Measurements from ENCODE around the gene HOXA10.

The HOXA10 gene

DNA sequence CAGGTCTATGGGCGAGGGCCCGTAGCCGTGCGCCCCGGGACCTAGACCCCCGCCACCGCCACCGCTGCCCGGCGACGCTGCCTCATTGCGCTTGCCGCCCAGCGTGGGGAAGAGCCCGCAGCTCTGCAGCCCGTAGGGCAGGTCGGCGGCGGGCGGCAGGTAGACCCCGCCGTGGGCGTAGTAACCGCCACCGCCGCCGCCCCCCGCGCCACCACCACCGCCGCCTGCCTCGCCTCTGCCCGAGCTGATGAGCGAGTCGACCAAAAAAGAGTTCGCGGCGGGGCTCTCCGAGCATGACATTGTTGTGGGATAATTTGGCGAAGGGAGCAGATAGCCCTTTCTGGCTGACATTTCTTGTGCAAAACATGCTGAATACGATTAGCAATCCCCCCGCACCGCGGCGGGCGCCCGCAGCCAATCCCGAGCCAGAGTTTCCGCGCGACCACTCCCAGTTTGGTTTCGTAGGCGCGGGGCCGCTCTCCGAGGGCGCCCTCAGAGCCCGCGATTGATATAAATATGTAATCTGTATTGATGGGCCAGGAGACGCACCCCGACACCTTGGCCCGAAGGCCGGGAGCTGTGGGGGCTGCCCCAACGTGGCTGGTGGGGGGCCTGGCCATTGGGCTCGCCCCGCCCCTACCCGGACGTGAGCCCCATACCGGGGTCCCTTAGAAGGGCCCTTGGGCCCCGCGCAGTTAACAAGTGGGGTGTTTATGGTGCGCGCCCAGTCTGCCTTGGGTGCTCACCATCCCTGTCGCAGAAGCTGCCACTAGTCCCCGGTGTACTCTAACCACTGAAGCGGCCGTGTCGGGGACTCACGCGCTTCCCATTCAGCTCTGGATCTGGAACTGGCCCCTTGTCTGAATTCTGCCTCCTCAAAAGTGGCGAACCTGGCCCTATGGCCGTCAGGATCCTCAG, at the start of gene HOXA10:
HOXA10 (minus strand) TSS at position 365 of the 918 bp plus-strand sequence; CDS start at position 351, 14 bp downstream.
- DNase-seq (ENCODE audit: extremely low read depth in 1 of 2, low read depth in 1 of 2), result no peak

DNA sequence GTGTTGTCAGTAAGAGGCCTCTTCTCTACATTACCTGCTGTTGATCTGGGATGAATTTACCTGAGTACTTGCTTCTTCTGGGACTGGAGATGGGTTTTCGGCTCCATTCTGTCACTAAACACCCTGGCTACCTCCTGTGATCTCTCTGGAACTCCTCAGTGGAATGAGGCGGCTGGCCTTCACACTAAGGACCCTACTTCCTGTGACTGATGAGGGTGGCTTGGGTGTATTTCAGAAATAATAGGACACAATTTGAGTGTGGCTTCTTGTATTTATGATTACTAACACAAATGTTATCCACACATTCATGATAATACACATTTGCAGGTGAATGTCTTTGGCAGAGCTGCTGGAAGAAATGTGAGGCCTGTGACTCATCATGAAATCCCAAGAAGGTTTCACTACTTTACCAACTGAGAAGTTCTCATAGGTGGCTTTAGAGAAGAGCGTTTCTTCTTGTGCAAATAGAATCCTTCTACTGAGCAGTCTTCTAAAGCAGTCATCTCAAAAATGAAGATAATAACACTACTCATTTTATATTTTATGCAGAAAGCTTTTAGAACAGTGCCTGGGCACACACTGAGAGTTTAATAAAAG, 47.2 kb upstream of the HOXA10 start:
- DNase-seq (ENCODE audit: extremely low read depth in 1 of 2, low read depth in 1 of 2), result no peak

DNA sequence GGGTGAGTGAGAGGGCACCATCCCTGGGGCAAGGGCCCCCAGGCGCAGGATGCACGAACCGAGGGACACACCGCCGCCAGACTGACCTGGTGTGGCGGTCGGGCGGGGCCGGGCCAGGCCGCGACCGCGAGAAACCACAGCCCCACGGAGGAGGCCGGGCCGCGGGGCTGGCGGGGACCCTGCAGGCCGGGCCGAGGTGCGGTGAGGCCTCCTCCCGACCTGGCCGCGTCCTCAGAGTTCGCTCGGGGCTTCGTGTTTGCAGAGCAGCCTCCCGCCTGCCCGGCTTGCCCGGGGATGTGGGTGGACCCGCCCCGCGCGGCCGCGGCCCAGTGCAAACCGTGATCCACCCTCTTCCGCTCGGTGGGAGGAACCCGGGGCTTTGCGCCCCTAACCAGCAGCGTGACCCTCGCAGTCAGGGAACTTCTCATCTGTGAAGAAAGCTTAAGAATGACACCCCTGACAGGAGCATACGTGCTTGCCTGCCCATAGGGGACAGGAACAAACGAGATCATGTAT, 46.4 kb upstream of the HOXA10 start:
- DNase-seq (ENCODE audit: extremely low read depth in 1 of 2, low read depth in 1 of 2), result no peak

DNA sequence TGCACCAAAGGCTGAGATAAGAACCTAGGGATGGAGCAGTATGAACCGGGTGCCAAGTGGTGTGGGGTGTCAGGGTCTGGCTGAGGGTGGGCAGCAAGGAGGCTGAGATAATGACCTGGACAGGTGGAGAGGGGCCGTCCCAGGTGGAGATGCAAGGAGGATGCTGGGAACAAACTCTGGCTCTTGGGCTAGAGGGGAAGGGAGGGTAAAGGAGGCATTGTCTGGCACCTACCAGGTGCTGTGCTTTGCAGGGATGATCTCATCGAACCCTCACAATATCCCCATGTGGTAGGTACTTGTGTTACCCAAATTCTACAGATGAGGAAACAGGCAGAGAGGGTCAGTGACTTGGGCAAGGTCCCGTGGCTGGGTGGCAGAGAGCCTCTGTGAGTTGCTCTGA, 45.7 kb upstream of the HOXA10 start:
- no peak for DNase-seq (ENCODE audit: extremely low read depth in 1 of 2, low read depth in 1 of 2)

DNA sequence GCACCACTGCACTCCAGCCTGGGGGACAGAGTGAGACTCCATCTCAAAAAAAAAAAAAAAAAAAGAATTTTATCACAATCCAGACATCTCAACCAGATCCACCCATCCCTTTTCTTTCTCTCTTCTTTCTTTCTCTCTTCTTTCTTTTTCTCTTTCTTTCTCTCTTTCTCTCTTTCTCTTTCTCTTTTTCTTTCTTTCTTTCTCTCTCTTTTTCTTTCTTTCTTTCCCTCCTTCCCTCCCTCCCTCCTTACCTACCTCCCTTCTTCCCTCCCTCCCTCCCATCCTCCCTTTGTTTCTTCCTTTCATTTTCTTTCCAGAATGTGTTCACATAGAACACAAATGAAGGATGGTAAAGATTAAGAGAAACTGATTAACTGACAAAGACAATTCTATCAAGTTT, 43.8 kb upstream of the HOXA10 start:
- DNase-seq (ENCODE audit: extremely low read depth in 1 of 2, low read depth in 1 of 2), result no peak

DNA sequence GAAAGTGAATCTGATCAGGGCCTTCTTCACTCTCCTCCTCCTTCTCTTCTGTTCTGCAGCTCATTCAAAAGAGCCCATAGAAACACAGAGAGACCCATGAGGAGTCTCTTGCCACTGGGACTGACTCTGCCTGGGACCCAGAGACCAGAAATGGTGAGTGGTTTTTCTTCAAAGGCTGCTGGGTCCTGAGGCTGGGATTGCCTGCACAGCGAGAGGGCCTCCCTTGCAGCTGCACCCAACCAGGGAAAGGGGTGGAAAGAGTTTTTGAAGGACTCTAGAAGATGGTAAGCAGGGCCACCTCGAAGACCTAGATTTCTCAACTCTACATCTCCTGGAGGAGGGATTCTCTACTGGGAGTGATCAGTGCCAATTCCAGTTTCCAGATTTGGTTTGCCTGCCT, 41.2 kb upstream of the HOXA10 start:
- DNase-seq (ENCODE audit: extremely low read depth in 1 of 2, low read depth in 1 of 2), result no peak

DNA sequence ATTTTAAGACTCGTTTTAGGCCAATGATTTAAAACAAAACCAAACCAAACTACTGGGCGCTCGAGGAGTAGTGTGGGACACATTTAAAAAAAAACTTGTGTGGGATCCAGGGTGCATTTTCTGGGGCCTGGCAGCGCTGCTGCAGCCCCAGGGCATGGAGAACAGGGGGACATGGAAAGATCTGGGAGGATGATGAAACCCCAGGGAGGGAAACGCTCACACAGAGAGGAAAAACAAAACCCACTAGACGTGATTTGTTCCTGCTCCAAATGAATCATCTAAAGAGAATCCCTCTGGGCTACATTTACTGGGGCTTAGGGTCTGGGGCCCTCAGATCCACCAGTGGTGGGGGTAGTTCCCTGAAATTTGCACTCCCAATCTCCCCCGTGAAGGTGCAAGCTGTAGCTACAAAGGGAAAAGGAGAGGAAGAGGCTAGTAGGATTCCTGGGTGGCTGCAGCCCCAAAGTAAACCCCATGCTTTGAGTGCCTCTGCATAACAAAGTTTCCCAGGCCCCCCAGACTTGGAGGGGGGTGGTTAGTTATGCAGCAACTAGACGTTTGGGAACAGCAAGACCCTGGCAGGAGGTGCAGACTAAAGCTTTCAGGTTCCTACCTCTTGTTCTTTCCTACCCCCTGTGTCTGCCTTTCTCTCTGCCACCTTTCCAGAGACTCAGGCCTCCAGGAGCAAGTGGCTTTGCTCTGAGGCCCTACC, 40.3 kb upstream of the HOXA10 start:
- no peak for DNase-seq (ENCODE audit: extremely low read depth in 1 of 2, low read depth in 1 of 2)

DNA sequence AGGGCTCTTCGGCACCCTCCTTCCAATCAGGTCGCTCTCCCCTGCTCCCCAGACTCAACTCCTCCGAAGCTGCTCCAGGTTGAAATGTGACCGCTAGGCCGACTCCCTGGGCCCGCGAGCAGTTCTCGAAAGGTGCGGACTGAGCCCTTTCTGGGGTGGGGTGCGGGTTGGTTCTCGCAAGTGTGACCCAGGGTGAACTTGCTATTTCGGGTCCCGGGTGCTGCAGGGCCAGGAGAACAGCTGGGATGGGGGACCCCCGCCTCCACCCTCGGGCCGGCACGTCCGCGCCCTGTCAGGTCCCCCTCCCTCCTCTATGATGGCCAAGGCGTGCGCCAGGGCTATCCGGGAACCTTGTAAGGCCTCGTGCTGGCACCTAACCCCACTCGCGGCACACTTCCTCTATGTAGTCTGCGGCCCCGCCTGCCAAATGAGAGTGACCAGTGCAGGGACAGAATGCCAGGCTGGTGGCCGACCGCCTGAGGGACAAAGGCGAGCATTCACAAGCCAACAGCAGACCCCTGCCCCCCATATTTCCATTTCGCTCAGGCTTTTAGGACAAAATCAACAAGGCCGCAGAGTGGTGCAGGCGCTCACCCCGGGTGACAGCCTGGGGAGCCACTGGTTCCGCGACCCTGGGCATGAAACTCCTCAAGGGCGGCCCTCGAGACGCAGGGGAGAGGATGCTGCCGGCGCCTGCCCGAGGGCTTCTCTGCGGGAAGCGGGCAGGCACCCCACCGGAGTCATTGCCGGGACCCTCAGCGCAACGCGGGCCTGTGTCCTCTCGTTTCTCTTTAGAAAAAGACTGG, 39.5 kb upstream of the HOXA10 start:
- no peak for DNase-seq (ENCODE audit: extremely low read depth in 1 of 2, low read depth in 1 of 2)

DNA sequence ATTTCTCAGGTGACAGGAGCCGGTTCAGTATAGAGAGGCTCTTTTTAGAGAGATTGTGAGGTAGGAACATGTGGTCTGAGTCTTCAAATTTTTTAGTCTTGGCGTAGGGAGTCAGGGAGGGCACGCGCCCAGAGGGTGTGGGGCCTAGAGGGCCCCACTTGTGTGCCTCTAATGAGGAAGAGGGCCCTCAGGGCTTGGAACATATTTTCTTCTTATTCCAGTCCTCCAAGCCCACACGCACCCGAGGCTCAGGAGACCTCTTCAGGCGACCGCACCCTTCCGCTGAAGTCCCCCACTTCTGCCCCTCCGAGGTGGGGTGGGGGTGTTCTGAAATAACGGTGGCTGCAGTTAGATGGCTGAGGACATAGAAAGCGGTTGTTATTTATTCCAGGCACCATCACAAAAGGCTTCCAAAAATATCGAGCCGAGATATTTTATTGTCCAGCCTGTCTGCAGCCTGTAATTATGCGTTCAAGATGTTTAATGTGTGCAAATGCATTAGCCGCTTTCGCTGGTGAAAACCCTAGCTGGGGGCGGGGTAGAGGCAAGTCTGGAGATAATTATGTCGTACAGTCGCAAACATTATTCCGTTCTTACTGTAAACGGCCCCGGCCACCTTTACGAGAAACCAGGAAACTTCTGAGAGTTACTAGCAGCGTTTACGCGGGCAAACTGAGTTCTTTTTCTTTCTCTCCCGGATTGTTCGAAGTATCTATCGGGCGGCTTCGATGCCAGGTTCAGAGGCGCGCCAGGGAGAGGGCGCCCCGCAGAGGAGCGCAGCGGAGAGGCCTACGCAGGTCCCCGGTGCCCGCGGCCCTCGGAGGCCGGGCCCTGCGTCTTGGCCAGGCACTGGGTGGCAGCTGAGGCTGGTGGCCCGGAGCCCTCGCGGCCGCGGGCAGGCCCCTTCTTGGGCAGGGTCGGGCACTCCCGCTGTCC, 38.6 kb upstream of the HOXA10 start:
- DNase-seq (ENCODE audit: extremely low read depth in 1 of 2, low read depth in 1 of 2), result no peak

DNA sequence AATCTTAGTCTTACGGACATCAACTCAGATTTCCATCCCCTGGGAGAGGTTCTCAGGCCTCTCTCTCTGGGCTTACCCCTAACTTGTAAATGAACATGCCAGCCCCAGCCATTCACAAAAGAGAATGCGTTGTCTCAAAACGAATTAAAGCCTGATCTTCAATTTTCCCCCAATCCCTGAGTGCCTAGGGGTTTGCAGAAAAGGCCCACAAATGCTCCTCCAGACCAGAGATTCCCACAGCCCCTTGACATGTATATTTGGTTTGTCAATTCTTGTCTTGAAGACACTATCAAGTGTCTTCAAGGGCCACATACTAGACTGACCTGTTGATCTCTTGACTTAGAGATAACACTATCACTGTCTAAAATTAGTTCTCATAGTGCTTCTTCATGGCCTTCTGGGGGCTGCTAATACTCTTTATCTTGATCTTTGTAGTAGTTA, 37.7 kb upstream of the HOXA10 start:
- no peak for DNase-seq (ENCODE audit: extremely low read depth in 1 of 2, low read depth in 1 of 2)

DNA sequence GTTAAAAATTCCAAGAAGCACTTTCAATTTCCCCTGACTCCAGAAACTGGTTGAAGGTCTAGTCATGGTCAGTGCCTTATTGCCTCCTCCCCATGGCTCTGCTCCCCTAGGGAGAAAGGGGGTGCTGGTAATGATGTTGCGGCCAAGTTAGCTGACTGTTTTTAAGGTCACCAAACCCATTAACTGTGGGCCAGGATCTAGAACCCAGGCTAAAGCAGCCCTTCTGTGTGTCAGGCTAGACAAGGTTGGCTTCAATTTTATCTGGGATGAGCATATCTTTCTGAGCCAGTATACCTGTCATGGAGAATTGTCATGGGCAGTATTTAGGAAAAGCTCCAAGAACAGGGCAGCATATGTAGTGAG, 36.9 kb upstream of the HOXA10 start:
- no peak for DNase-seq (ENCODE audit: extremely low read depth in 1 of 2, low read depth in 1 of 2)

DNA sequence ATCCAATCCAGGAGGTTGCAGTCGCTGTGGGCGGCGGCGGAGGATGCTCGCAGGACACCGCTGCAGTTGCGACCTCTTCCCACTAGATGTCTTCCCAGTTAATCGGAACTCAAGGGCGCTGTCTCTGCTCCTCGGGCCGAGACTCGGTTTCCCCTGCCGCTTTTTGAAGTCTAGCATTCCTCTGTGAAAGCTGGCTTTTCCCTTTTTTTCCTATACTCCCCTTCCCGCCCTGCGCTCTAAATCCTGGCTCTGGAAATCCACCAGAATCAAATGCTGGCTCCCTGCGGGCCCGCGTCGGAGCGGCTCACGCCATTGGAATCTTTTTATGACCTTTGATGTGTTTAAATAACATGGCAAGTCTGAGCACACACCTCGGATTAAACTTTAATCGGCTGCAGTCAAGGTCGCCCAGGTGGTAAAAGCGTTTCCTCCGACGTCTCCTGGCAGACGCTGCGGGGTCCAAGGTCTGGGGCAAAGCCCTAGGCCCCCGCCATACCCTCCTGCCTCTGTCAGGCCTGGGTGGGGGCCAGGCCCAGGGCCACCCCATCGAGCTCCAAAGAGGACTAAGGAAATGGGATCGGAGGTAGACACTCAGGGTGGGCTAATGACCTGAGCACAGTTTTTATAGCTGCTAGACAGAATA, 36.4 kb upstream of the HOXA10 start:
- no peak for DNase-seq (ENCODE audit: extremely low read depth in 1 of 2, low read depth in 1 of 2)

DNA sequence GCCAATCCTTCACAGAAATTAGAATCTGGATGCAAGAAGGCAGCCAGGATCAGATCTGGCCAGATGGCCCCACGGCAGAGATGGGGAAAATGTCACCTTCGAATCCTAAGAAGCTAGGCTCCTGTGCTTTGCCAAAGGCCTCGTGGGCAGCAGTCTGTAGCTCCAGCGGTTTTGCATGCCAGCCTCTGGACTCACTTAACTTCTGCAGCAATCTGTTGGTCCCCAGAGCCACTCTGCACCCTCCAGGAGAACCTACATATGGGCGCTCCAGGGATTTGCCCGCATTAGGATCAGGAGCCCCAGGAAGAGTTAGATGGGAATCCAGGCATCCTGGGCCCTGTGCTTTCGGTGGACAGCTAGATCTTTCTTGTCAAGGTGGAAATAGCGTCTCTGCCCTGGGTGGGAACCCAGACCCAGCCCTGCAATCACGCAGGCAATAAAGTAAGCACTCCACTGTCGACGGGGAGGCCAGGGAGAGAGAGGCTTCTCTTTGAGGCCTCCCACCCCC, 35.9 kb upstream of the HOXA10 start:
- no peak for DNase-seq (ENCODE audit: extremely low read depth in 1 of 2, low read depth in 1 of 2)

DNA sequence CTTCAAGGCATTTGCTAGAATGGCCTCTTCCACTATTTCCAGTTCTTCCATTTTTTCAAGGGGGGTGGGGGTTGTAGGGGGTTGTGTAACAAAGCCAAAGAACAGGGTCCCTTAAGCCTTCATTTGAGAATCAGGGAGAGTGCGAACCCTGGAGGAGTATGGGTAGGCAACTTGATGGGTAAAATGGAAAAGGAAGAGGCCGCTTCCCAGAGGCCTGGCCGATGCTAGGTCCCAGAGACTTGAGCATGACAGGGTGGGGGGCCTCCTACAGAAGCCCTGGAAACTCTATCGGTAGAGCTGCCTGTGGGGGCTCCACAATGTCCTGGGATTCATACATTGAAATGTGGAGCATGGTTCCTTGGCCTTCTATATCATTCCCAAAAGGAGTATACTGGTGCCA, 34.9 kb upstream of the HOXA10 start:
- no peak for DNase-seq (ENCODE audit: extremely low read depth in 1 of 2, low read depth in 1 of 2)

DNA sequence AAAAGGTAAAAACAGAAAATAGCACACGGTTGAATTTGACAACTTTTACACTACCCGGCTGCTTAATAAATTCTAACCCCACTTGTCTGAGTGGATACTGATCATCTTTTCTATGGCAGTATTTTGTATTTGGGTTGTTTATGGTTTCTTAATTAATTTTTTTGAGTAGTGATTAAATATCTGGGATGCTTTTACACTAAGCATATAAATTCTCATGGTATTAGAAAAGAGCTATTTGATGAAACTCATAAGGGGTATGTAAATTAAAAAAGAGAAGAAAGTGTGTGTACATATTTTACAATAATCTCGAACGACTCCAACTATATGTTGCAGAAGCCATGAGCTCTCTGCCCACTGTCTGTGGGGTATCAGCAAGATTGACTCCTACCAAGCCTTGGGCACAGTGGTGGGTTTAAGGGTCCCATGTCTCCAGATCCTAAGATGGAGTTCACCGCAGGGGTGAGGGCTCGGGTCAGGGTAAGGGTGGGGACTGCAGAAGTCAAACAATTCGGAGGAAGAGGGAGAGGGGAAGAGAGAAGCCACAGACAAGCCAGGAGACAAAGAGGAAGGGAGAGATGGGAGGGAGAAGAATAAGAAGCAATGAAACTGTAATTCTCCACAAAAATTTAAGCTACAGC, 33.3 kb upstream of the HOXA10 start:
- no peak for DNase-seq (ENCODE audit: extremely low read depth in 1 of 2, low read depth in 1 of 2)

DNA sequence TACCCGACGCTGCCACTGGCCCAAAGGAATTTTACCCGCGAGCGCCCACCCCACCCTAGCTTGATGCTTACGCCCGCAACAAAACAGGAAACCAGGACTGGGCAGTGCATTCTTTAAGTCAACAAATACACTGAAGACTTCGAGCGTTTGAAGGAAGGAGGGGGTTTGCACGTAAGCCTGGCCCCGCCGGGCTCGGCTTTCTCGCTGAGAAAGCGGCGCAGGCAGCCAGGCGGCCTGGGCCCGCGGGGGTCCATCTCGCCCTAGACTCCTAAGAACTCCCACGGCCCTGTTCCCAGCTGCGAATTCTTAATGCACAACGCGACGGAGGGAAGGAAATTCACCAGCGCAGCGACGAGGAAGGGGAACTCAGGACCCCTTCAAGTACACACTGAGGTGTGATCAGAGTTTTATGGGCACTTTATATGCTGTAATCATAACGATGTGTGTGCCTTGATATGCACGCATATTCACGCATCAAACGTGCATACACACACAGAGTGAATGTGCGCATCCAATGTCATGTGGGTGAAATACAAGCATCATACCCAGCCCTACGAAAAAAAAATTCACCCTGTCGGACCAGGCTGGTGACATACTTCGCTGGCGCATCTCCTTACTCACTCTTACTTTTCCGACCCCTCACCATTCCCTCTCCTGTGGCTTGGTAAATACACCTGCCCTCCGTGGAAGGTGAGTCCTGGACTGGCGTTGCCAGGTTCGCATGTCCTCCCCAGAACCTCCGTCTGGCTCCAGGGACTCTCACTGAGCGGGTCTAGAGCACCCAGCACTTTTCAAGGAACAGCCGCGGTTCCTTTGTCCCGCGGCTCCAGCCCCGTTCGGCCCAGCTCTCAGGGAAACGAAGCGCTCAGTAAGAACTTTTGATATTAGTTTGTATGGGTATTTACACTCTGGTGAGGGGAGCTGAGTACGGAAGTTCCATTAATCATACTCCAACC, 31.5 kb upstream of the HOXA10 start:
- no peak for DNase-seq (ENCODE audit: extremely low read depth in 1 of 2, low read depth in 1 of 2)

DNA sequence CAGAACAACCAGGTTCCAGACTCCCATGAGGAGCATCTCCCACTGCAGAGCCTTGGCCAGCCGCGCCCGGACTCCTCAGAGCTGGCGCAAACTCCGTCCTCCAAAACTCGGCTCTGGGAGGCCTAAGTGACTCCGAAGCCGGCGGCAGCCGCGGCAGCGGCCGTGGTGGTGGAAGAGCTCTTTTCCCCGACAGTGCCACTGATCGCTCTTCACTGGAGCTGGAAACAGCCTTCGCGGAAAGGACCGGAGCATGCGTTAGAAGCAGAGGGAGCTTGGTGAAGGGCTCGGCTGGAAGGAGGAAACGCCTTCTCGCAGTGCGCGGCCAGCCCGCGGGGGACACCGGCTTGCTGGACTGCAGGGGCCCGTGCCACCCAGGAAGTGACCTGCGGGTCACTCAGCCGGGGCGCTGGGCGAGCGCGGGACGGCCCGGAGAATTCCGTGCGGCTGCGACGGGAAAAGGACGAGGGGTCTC, 30.8 kb upstream of the HOXA10 start:
- no peak for DNase-seq (ENCODE audit: extremely low read depth in 1 of 2, low read depth in 1 of 2)

All from activated CD8-positive, alpha-beta memory T cell treated with anti-CD3 and anti-CD28 coated beads for 1 hour (primary cell).